Smooth muscle cell of the brain vasculature (primary cell): ENCODE measurements around the gene GLYR1.
"Not testable (repeated sequence)": the region's sequence is repeated elsewhere in the genome, so short reads cannot be mapped to it uniquely, and the experiment has no call there.

Experiments used
- DNase-seq: peaks from one replicate; pipeline ENCODE4 v3.0.0-alpha.2; 2012; ENCODE audit warnings: low read depth, low spot score

Gene GLYR1

GRCh38 chr16:4846901-4847773, at the start of gene GLYR1, which contains the start of gene UBN1:
GLYR1 (minus strand) TSS chr16:4847288; CDS start chr16:4847265, 23 bp downstream.
UBN1 (plus strand) TSS chr16:4847481; CDS start chr16:4852918, 5,437 bp downstream.
- DNase-seq: peak; percentile 89

- DNase-seq: not testable (repeated sequence)
These were observed 49.7 kb upstream of the GLYR1 start for GRCh38 chr16:4896761-4897160.

GRCh38 chr16:4895366-4895765, 48.3 kb upstream of the GLYR1 start:
- no peak for DNase-seq

- no peak for DNase-seq
These were observed 47.4 kb upstream of the GLYR1 start for GRCh38 chr16:4894276-4895150.

GRCh38 chr16:4893103-4893862, 46.2 kb upstream of the GLYR1 start:
- DNase-seq: no peak

GRCh38 chr16:4892361-4893102, 45.4 kb upstream of the GLYR1 start:
- no peak for DNase-seq

- no peak for DNase-seq
These were observed 44.8 kb upstream of the GLYR1 start for GRCh38 chr16:4891886-4892216.

- no peak for DNase-seq
These were observed 44.2 kb upstream of the GLYR1 start for GRCh38 chr16:4891097-4891885.

- DNase-seq: no peak
These were observed 43.6 kb upstream of the GLYR1 start for GRCh38 chr16:4890686-4891085.

- no peak for DNase-seq
These were observed 42.9 kb upstream of the GLYR1 start for GRCh38 chr16:4890026-4890425.

GRCh38 chr16:4888428-4889135, 41.5 kb upstream of the GLYR1 start:
- DNase-seq: no peak

GRCh38 chr16:4886151-4886550, 39.1 kb upstream of the GLYR1 start:
- no peak for DNase-seq

GRCh38 chr16:4884972-4885874, 38.1 kb upstream of the GLYR1 start:
- no peak for DNase-seq

GRCh38 chr16:4884209-4884608, 37.1 kb upstream of the GLYR1 start:
- DNase-seq: no peak

GRCh38 chr16:4883501-4883900, 36.4 kb upstream of the GLYR1 start:
- no peak for DNase-seq

GRCh38 chr16:4882633-4883285, 35.7 kb upstream of the GLYR1 start:
- DNase-seq: peak; percentile 12

- peak; percentile 23 for DNase-seq
These were observed 35.0 kb upstream of the GLYR1 start for GRCh38 chr16:4882000-4882632.
